HG03354 (cell line): ENCODE results near the gene PPM1H.
"Not testable (repeated sequence)": the region's sequence is repeated elsewhere in the genome, so short reads cannot be mapped to it uniquely, and the experiment has no call there.

Source experiments
- ATAC-seq: cut with Tn5 transposase; IDR thresholded peaks from one replicate; pipeline ENCODE4 v1.9.1; 2021; ENCODE audit warnings: mild to moderate bottlenecking; ENCODE audit not compliant: unreplicated experiment, poor library complexity, severe bottlenecking

The PPM1H gene

GRCh38 chr12:62754706-62755105, 180.2 kb downstream of the PPM1H start:
- ATAC-seq: no peak

- no peak for ATAC-seq
These were observed 183.2 kb downstream of the PPM1H start for GRCh38 chr12:62751810-62752155.

- no peak for ATAC-seq
These were observed 183.8 kb downstream of the PPM1H start for GRCh38 chr12:62750941-62751809.

GRCh38 chr12:62749586-62749985, 185.4 kb downstream of the PPM1H start:
- no peak for ATAC-seq

GRCh38 chr12:62748941-62749468, 185.9 kb downstream of the PPM1H start:
- ATAC-seq: no peak

GRCh38 chr12:62744551-62744950, 190.4 kb downstream of the PPM1H start:
- ATAC-seq: no peak

- ATAC-seq: no peak
These were observed 195.5 kb downstream of the PPM1H start for GRCh38 chr12:62739266-62740015.

GRCh38 chr12:62738616-62739015, 196.3 kb downstream of the PPM1H start:
- no peak for ATAC-seq

- no peak for ATAC-seq
These were observed 196.8 kb downstream of the PPM1H start for GRCh38 chr12:62738105-62738504.

- ATAC-seq: no peak
These were observed 197.3 kb downstream of the PPM1H start for GRCh38 chr12:62737615-62738014.

- no peak for ATAC-seq
These were observed 197.8 kb downstream of the PPM1H start for GRCh38 chr12:62737188-62737587.

- ATAC-seq: no peak
These were observed 198.4 kb downstream of the PPM1H start for GRCh38 chr12:62736596-62736995.

GRCh38 chr12:62732861-62733427, 202.0 kb downstream of the PPM1H start:
- ATAC-seq: no peak

GRCh38 chr12:62731055-62731820, 203.7 kb downstream of the PPM1H start:
- ATAC-seq: no peak

- no peak for ATAC-seq
These were observed 204.3 kb downstream of the PPM1H start for GRCh38 chr12:62730649-62731048.

GRCh38 chr12:62729579-62730544, 205.1 kb downstream of the PPM1H start:
- ATAC-seq: not testable (repeated sequence)

GRCh38 chr12:62728741-62729140, 206.2 kb downstream of the PPM1H start:
- no peak for ATAC-seq

- no peak for ATAC-seq
These were observed 208.4 kb downstream of the PPM1H start for GRCh38 chr12:62726471-62726980.
